HepG2 (cell line): ENCODE results near the gene MNAT1. TPM values are rescaled to one million over a fixed set of nuclear protein-coding genes. Genes with fewer than 3 reads are reported as not detected.

ENCODE experiments used
- GATAD2A ChIP-seq: IDR thresholded peaks from 2 replicates; pipeline ENCODE4 v1.6.1; 2016
- HOXA9 ChIP-seq: sonication (generic); formaldehyde crosslinking; IDR thresholded peaks from 2 replicates; pipeline ENCODE4 v1.8.1; 2022; ENCODE audit warnings: missing genetic modification reagents, mild to moderate bottlenecking, moderate library complexity, borderline replicate concordance
- IRF2 ChIP-seq: IDR thresholded peaks from 2 replicates; pipeline ENCODE4 v1.6.1; 2018; ENCODE audit warnings: missing genetic modification reagents, missing compliant biosample characterization
- KDM5A ChIP-seq: fragments of 200-600 bp; sonication (generic); IDR thresholded peaks from 2 replicates; pipeline ENCODE4 v1.7.0; 2018; ENCODE audit warnings: antibody characterized with exemption, mild to moderate bottlenecking, low read length, borderline replicate concordance
- POLR2G ChIP-seq: fragments of 200-400 bp; formaldehyde crosslinking; IDR thresholded peaks from 2 replicates; pipeline ENCODE4 v1.6.1; 2018; ENCODE audit warnings: mild to moderate bottlenecking, low read depth, low read length, moderate library complexity
- polyA plus RNA-seq, 8 experiments: library from polyadenylated mRNA; depleted of rRNA in 3 of 8; stranded (reverse) in 7 of 8; unstranded in 1 of 8; fragments of >200 nt; fragmentation: Illumina TruSeq in 4 of 8; extraction: Trizol in 4 of 8; gene quantifications; 2 replicates each; pipeline versions ENCODE4 v1.2.1 to v1.2.3, GENCODE V29; 2011 to 2016; ENCODE audit warnings: low read depth in 4 of 8, missing spikeins in 1 of 8, mixed read lengths in 1 of 8; ENCODE audit not compliant: insufficient read depth in 1 of 8
- total RNA-seq, 5 experiments: library from RNA; depleted of rRNA; stranded (reverse); fragments of >200 nt; fragmentation: Illumina TruSeq; extraction: Trizol; gene quantifications; 2 replicates each; pipeline ENCODE4 v1.2.3, GENCODE V29; 2016; ENCODE audit warnings: low read depth in 1 of 5
- TF ChIP-seq, protein P1 (sequence below): sonication (generic); formaldehyde crosslinking; IDR thresholded peaks from 2 replicates; pipeline ENCODE4 v1.8.1; 2023; ENCODE audit warnings: mild to moderate bottlenecking, missing genetic modification reagents
- TF ChIP-seq, protein P2 (sequence below): sonication (generic); formaldehyde crosslinking; IDR thresholded peaks from 2 replicates; pipeline ENCODE4 v1.9.0; 2021; ENCODE audit warnings: mild to moderate bottlenecking, missing genetic modification reagents

MNAT1 gene
- total and polyA plus RNA-seq, 2 of the 13 experiments (the other 11 are each of a cell fraction or from before 2014, with no cell fraction given), result 49.2 to 94.8 TPM

GRCh38 chr14:60734465-60735242 is at the start of gene MNAT1 (continued):
- TF ChIP-seq, protein P1, sequence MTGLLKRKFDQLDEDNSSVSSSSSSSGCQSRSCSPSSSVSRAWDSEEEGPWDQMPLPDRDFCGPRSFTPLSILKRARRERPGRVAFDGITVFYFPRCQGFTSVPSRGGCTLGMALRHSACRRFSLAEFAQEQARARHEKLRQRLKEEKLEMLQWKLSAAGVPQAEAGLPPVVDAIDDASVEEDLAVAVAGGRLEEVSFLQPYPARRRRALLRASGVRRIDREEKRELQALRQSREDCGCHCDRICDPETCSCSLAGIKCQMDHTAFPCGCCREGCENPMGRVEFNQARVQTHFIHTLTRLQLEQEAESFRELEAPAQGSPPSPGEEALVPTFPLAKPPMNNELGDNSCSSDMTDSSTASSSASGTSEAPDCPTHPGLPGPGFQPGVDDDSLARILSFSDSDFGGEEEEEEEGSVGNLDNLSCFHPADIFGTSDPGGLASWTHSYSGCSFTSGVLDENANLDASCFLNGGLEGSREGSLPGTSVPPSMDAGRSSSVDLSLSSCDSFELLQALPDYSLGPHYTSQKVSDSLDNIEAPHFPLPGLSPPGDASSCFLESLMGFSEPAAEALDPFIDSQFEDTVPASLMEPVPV (CRISPR knock-in tag), result no peak
- TF ChIP-seq KDM5A (peak; percentile 96), GATAD2A (CRISPR knock-in tag) (peak; percentile 79), IRF2 (CRISPR knock-in tag) (peak; percentile 97), POLR2G (peak; percentile 89), HOXA9 (CRISPR knock-in tag) (peak; percentile 53; the same call in 1 of the 2 replicates)
- TF ChIP-seq, protein P2, sequence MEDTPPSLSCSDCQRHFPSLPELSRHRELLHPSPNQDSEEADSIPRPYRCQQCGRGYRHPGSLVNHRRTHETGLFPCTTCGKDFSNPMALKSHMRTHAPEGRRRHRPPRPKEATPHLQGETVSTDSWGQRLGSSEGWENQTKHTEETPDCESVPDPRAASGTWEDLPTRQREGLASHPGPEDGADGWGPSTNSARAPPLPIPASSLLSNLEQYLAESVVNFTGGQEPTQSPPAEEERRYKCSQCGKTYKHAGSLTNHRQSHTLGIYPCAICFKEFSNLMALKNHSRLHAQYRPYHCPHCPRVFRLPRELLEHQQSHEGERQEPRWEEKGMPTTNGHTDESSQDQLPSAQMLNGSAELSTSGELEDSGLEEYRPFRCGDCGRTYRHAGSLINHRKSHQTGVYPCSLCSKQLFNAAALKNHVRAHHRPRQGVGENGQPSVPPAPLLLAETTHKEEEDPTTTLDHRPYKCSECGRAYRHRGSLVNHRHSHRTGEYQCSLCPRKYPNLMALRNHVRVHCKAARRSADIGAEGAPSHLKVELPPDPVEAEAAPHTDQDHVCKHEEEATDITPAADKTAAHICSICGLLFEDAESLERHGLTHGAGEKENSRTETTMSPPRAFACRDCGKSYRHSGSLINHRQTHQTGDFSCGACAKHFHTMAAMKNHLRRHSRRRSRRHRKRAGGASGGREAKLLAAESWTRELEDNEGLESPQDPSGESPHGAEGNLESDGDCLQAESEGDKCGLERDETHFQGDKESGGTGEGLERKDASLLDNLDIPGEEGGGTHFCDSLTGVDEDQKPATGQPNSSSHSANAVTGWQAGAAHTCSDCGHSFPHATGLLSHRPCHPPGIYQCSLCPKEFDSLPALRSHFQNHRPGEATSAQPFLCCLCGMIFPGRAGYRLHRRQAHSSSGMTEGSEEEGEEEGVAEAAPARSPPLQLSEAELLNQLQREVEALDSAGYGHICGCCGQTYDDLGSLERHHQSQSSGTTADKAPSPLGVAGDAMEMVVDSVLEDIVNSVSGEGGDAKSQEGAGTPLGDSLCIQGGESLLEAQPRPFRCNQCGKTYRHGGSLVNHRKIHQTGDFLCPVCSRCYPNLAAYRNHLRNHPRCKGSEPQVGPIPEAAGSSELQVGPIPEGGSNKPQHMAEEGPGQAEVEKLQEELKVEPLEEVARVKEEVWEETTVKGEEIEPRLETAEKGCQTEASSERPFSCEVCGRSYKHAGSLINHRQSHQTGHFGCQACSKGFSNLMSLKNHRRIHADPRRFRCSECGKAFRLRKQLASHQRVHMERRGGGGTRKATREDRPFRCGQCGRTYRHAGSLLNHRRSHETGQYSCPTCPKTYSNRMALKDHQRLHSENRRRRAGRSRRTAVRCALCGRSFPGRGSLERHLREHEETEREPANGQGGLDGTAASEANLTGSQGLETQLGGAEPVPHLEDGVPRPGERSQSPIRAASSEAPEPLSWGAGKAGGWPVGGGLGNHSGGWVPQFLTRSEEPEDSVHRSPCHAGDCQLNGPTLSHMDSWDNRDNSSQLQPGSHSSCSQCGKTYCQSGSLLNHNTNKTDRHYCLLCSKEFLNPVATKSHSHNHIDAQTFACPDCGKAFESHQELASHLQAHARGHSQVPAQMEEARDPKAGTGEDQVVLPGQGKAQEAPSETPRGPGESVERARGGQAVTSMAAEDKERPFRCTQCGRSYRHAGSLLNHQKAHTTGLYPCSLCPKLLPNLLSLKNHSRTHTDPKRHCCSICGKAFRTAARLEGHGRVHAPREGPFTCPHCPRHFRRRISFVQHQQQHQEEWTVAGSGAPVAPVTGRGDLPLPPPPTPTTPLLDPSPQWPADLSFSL (CRISPR knock-in tag), result peak; percentile 72; the same call in 1 of the 2 replicates
